ENCODE data around the gene IGIP. TPM values are rescaled to one million over a fixed set of nuclear protein-coding genes. Genes with fewer than 3 reads are reported as not detected.
A peak's percentile ranks its signal among the peaks of the same experiment; 100 is the strongest.

Gene IGIP
- total and polyA plus RNA-seq, 2 of the 8 experiments (the other 6 are each of a cell fraction or from before 2014, with no cell fraction given) = 0.32 to 0.69 TPM

- WGBS, 2 experiments (ENCODE audit: extremely low coverage in 1 of 2, insufficient coverage in 1 of 2, insufficient read length in 1 of 2, insufficient replicate concordance in 2 of 2, low coverage in 1 of 2, low lambda C conversion rate in 2 of 2, missing lambda C conversion rate in 1 of 2) = 72% methylated on average over 4 of the region's 5 CpGs; no CpG with 5 or more reads in 1 of the 2 experiments
- Histone ChIP-seq H2BK20ac (ENCODE audit: low read length) (no peak overlapping the region), H3K23me2 (ENCODE audit: low read depth, low read length) (peaks cover 5% of the 10 kb centered on the region; the same call in 1 of the 2 replicates), H4K8ac (ENCODE audit: extremely low read depth, insufficient read depth, low read length) (no peak overlapping the region), H4K91ac (replicated peaks; ENCODE audit: insufficient read length, low read length) (no peak overlapping the region), H3K14ac (ENCODE audit: insufficient read length) (no peak overlapping the region), H2AFZ (ENCODE audit: low read length) (no peak overlapping the region), H2BK15ac (ENCODE audit: low read length) (no peak overlapping the region), H2BK5ac (ENCODE audit: low read depth, low read length) (no peak overlapping the region), H2BK12ac (ENCODE audit: low read depth, low read length) (no peak overlapping the region), H3K79me2 (ENCODE audit: control insufficient read depth in 1 of 2, insufficient read depth in 2 of 2, low read length in 2 of 2) (no peaks in the 10 kb centered on the region), H3K9me3 (ENCODE audit: insufficient read depth in 2 of 2, low read depth in 1 of 2, low read length in 1 of 2) (no peaks in the 10 kb centered on the region), H3K4me2 (ENCODE audit: insufficient read depth in 1 of 2, low read depth in 2 of 2, low read length in 2 of 2) (no peak overlapping the region), H3K27ac (ENCODE audit: low read depth, low read length) (no peak overlapping the region), H3K79me1 (ENCODE audit: low read depth, low read length) (no peaks in the 10 kb centered on the region), H3K4me1 (replicated peaks in 1 of 4; ENCODE audit: control insufficient read depth in 3 of 4, insufficient read depth in 4 of 4, low read length in 3 of 4) (peaks cover 0 to 7% (median 0%) of the 10 kb centered on the region in 4 experiments; a peak in 1 of 7 replicates), H4K20me1 (replicated peaks in 1 of 2; ENCODE audit: control insufficient read depth in 1 of 2, insufficient read depth in 2 of 2, low read length in 2 of 2) (peaks cover 0 to 7% of the 10 kb centered on the region in 2 experiments), H3K56ac (replicated peaks; ENCODE audit: insufficient read length, low read depth, low read length) (no peak overlapping the region), H3K27me3 (replicated peaks in 1 of 4; ENCODE audit: control insufficient read depth in 3 of 4, extremely low read depth in 1 of 4, insufficient read depth in 3 of 4, low read length in 3 of 4) (peaks cover 17 to 31% (median 24%) of the 10 kb centered on the region in 4 experiments), H3K9ac (replicated peaks in 1 of 4; ENCODE audit: extremely low read depth in 1 of 4, low read depth in 3 of 4, low read length in 3 of 4) (no peak overlapping the region), H3K4ac (replicated peaks; ENCODE audit: insufficient read length, low read depth, low read length) (no peak overlapping the region), H2BK120ac (replicated peaks; ENCODE audit: low read depth, low read length) (no peak overlapping the region), H2AK5ac (ENCODE audit: low read depth, low read length) (no peak overlapping the region), H3K18ac (ENCODE audit: extremely low read depth, low read length) (no peak overlapping the region), H3K23ac (ENCODE audit: insufficient read length) (no peak overlapping the region), H4K5ac (ENCODE audit: insufficient read length, low read depth, low read length) (no peak overlapping the region), H3K36me3 (ENCODE audit: control insufficient read depth in 2 of 4, insufficient read depth in 4 of 4, low read length in 3 of 4) (no peaks in the 10 kb centered on the region), H3K4me3 (ENCODE audit: extremely low read depth in 1 of 4, insufficient read depth in 2 of 4, low read depth in 3 of 4, low read length in 4 of 4) (no peak overlapping the region)
- no peak for TF ChIP-seq ZNF274 (IDR thresholded peaks at IDR 0.05; ENCODE audit: borderline replicate concordance, extremely low read depth, low read length)
- TF ChIP-seq HDAC2 (IDR thresholded peaks at IDR 0.05; ENCODE audit: borderline replicate concordance in 1 of 2, low read depth in 2 of 2, low read length in 2 of 2) = no peak
- TF ChIP-seq RAD21 (IDR thresholded peaks at IDR 0.05 in 1 of 2, conservative IDR thresholded peaks at IDR 0.05 in 1 of 2; ENCODE audit: low read depth in 2 of 2, low read length in 2 of 2) = no peak
- no peak for TF ChIP-seq RFX5 (IDR thresholded peaks at IDR 0.05; ENCODE audit: borderline replicate concordance, low read depth, low read length)
- no peak for TF ChIP-seq SAP30 (IDR thresholded peaks at IDR 0.05; ENCODE audit: insufficient read depth, insufficient replicate concordance, low read length)
- ChIA-PET POLR2A (ENCODE audit: partially characterized antibody) (no interaction called here), CTCF (ENCODE audit: partially characterized antibody) (interaction anchor here (0.8 to 9.9 kb wide), 9 partner anchors 7 to 176 kb away, joined by 3 to 118 read pairs (median 8); partner anchors contain the start of gene PURA)
- FAIRE-seq (no peak), DNase-seq (ENCODE audit: low read depth in 1 of 2, low spot score in 2 of 2) (peak in 1 of 2 experiments; percentile 22)
These were observed 16.5 kb downstream of the IGIP start for GRCh38 chr5:140142246-140142645.

Data from H1 (cell line).